ENCODE data around the gene SLC15A5. TPM values are rescaled to one million over a fixed set of nuclear protein-coding genes. Genes with fewer than 3 reads are reported as not detected.

Gene SLC15A5
- total and polyA plus RNA-seq, 2 of the 8 experiments (the other 6 are each of a cell fraction or from before 2014, with no cell fraction given) = not detected

DNA sequence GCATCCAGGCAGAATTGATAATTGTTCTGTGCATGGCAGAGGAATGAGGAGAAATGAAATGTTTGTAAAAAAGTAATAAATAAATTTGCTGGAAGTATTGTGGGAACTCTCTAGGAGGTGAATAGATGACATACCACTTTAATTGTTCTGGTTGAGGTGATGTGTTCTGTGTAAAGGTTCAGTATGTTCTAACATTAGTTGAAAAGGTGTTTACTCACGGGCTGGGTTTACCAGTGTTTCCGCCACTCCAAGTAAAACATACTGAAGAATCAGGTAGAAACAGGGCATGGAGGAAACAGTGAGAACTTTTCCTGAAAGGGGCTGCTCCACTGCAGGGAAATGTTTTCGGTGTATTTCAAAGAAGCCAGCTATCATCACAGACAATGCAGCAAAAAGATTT, 53.3 kb downstream of the SLC15A5 start:
- no peak for DNase-seq (ENCODE audit: low read depth in 1 of 2, low spot score in 2 of 2)

More for the DNA sequence above, 53.3 kb downstream of the SLC15A5 start:
- FAIRE-seq = no peak
- H4K5ac ChIP-seq (ENCODE audit: insufficient read length, low read depth, low read length) = no peak overlapping the region
- H3K18ac ChIP-seq (ENCODE audit: extremely low read depth, low read length) = no peak overlapping the region
- H4K91ac ChIP-seq (replicated peaks; ENCODE audit: insufficient read length, low read length) = no peak overlapping the region
- H2BK12ac ChIP-seq (ENCODE audit: low read depth, low read length) = no peak overlapping the region
- H3K4me3 ChIP-seq (ENCODE audit: extremely low read depth in 1 of 4, insufficient read depth in 2 of 4, low read depth in 3 of 4, low read length in 4 of 4) = no peak overlapping the region
- no peaks in the 10 kb centered on the region for H3K27me3 ChIP-seq (replicated peaks in 1 of 4; ENCODE audit: control insufficient read depth in 3 of 4, extremely low read depth in 1 of 4, insufficient read depth in 3 of 4, low read length in 3 of 4)
- no peaks in the 10 kb centered on the region for H3K4me1 ChIP-seq (replicated peaks in 1 of 4; ENCODE audit: control insufficient read depth in 3 of 4, insufficient read depth in 4 of 4, low read length in 3 of 4)
- no peaks in the 10 kb centered on the region for H3K9me3 ChIP-seq (ENCODE audit: insufficient read depth in 2 of 2, low read depth in 1 of 2, low read length in 1 of 2)
- CTCF ChIA-PET (ENCODE audit: partially characterized antibody) = no interaction called here
- H2BK20ac ChIP-seq (ENCODE audit: low read length) = no peak overlapping the region
- no peaks in the 10 kb centered on the region for H3K23me2 ChIP-seq (ENCODE audit: low read depth, low read length)
- H3K79me2 ChIP-seq (ENCODE audit: control insufficient read depth in 1 of 2, insufficient read depth in 2 of 2, low read length in 2 of 2) = no peaks in the 10 kb centered on the region
- no peak overlapping the region for H3K4me2 ChIP-seq (ENCODE audit: insufficient read depth in 1 of 2, low read depth in 2 of 2, low read length in 2 of 2)
- H4K20me1 ChIP-seq (replicated peaks in 1 of 2; ENCODE audit: control insufficient read depth in 1 of 2, insufficient read depth in 2 of 2, low read length in 2 of 2) = no peaks in the 10 kb centered on the region
- H3K23ac ChIP-seq (ENCODE audit: insufficient read length) = no peak overlapping the region
- no peak overlapping the region for H2BK5ac ChIP-seq (ENCODE audit: low read depth, low read length)
- no peak for TF ChIP-seq BCL11A (IDR thresholded peaks at IDR 0.05; ENCODE audit: low read depth in 2 of 2, low read length in 2 of 2)
- no peak for TF ChIP-seq TAF1 (IDR thresholded peaks at IDR 0.05; ENCODE audit: low read depth, low read length)
- no peak for TF ChIP-seq TCF12 (IDR thresholded peaks at IDR 0.05; ENCODE audit: low read depth, low read length)
- no peak for TF ChIP-seq SIRT6 (IDR thresholded peaks at IDR 0.05; ENCODE audit: low read length)
- TF ChIP-seq CTBP2 (IDR thresholded peaks at IDR 0.05; ENCODE audit: borderline replicate concordance, insufficient read depth, insufficient read length, low read length) = no peak
- TF ChIP-seq RFX5 (IDR thresholded peaks at IDR 0.05; ENCODE audit: borderline replicate concordance, low read depth, low read length) = no peak
- no peak for TF ChIP-seq HDAC6 (IDR thresholded peaks at IDR 0.05; ENCODE audit: low read depth, low read length)
- TF ChIP-seq SAP30 (IDR thresholded peaks at IDR 0.05; ENCODE audit: insufficient read depth, insufficient replicate concordance, low read length) = no peak
- TF ChIP-seq JUN (IDR thresholded peaks at IDR 0.05; ENCODE audit: low read depth, low read length) = no peak
- no peak for TF ChIP-seq CHD1 (IDR thresholded peaks at IDR 0.05; ENCODE audit: low read depth, low read length)
- H3K14ac ChIP-seq (ENCODE audit: insufficient read length) = no peak overlapping the region
- H2AK5ac ChIP-seq (ENCODE audit: low read depth, low read length) = no peak overlapping the region
- POLR2A ChIA-PET (ENCODE audit: partially characterized antibody) = no interaction called here
- H3K79me1 ChIP-seq (ENCODE audit: low read depth, low read length) = no peaks in the 10 kb centered on the region
- H2BK15ac ChIP-seq (ENCODE audit: low read length) = no peak overlapping the region
- H3K9ac ChIP-seq (replicated peaks in 1 of 4; ENCODE audit: extremely low read depth in 1 of 4, low read depth in 3 of 4, low read length in 3 of 4) = no peak overlapping the region
- no peak overlapping the region for H2AFZ ChIP-seq (ENCODE audit: low read length)
- no peak overlapping the region for H3K56ac ChIP-seq (replicated peaks; ENCODE audit: insufficient read length, low read depth, low read length)
- no peak overlapping the region for H3K27ac ChIP-seq (ENCODE audit: low read depth, low read length)
- no peak overlapping the region for H4K8ac ChIP-seq (ENCODE audit: extremely low read depth, insufficient read depth, low read length)
- no peaks in the 10 kb centered on the region for H3K36me3 ChIP-seq (ENCODE audit: control insufficient read depth in 2 of 4, insufficient read depth in 4 of 4, low read length in 3 of 4)
- WGBS, 2 experiments (ENCODE audit: extremely low coverage in 1 of 2, insufficient coverage in 1 of 2, insufficient read length in 1 of 2, insufficient replicate concordance in 2 of 2, low coverage in 1 of 2, low lambda C conversion rate in 2 of 2, missing lambda C conversion rate in 1 of 2) = 97% methylated on average over 3 of the region's 3 CpGs; no CpG with 5 or more reads in 1 of the 2 experiments
- no peak overlapping the region for H2BK120ac ChIP-seq (replicated peaks; ENCODE audit: low read depth, low read length)
- no peak overlapping the region for H3K4ac ChIP-seq (replicated peaks; ENCODE audit: insufficient read length, low read depth, low read length)

All from H1 (cell line).